HepG2 (cell line): ENCODE results near the gene FKBP10. TPM values are rescaled to one million over a fixed set of nuclear protein-coding genes. Genes with fewer than 3 reads are reported as not detected.

Experiments
- ATAC-seq: fragments of 200-7000 bp; cut with Tn5 transposase; 3 replicates; pipeline ENCODE4 v1.9.1; 2020; ENCODE audit warnings: mild to moderate bottlenecking, moderate library complexity
- BruUV-seq: library from RNA; stranded (reverse); fragments of 400-500 nt; replicated peaks from 2 replicates; lab custom pipeline; 2021; lab: Mats Ljungman, UMichigan
- CTCF ChIA-PET: fragments of 300-600 bp; formaldehyde crosslinking; extraction: SDS; loops from one replicate; lab custom pipeline; 2021; ENCODE audit warnings: low total read pairs, inconsistent platforms, low intra/inter-chr PET ratio; lab: Yijun Ruan, JAX
- POLR2A ChIA-PET: fragments of 350-600 bp; sonication (Branson Sonifier 250); formaldehyde crosslinking; loops from one replicate; lab custom pipeline; 2020; ENCODE audit warnings: antibody characterized with exemption, inconsistent platforms; lab: Yijun Ruan, JAX
- DNase-seq: peaks from one replicate; pipeline ENCODE4 v3.0.0-alpha.2; 2015; ENCODE audit warnings: low spot score
- FAIRE-seq: peaks from 3 replicates; lab custom pipeline; 2011; peaks lifted over from hg19 to GRCh38; lab: Jason Lieb, UNC
- H2AFZ ChIP-seq: one replicate; pipeline ENCODE4 v1.6.1; 2011; ENCODE audit warnings: low read length, inconsistent platforms
- H3K27ac ChIP-seq: fragments of 300-600 bp; 3 replicates; pipeline ENCODE4 v1.8.0; 2011; ENCODE audit warnings: mixed run types, mild to moderate bottlenecking, mixed read lengths, low read length, inconsistent platforms; ENCODE audit not compliant: insufficient read depth; ENCODE audit errors: extremely low read length
- H3K27me3 ChIP-seq, 2 experiments: fragments of 200-600 bp in 1 of 2; 2 replicates in 1 of 2; 3 replicates in 1 of 2; pipeline versions ENCODE4 v1.6.0 to v1.8.0; 2011; ENCODE audit warnings: low read length in 2 of 2, mild to moderate bottlenecking in 2 of 2, moderate library complexity in 2 of 2, inconsistent platforms in 1 of 2; ENCODE audit not compliant: insufficient read depth in 2 of 2, control insufficient read depth in 1 of 2
- H3K36me3 ChIP-seq, 2 experiments: fragments of 200-600 bp in 1 of 2; replicated peaks in 1 of 2; 2 replicates in 1 of 2; 3 replicates in 1 of 2; pipeline versions ENCODE4 v1.5.1 to v1.8.0; 2011; ENCODE audit warnings: low read length in 2 of 2, inconsistent platforms in 1 of 2; ENCODE audit not compliant: insufficient read depth in 2 of 2, control insufficient read depth in 1 of 2
- H3K4me1 ChIP-seq: 2 replicates; pipeline ENCODE4 v1.5.1; 2012; ENCODE audit warnings: low read length, inconsistent platforms; ENCODE audit not compliant: insufficient read depth
- H3K4me2 ChIP-seq: 2 replicates; pipeline ENCODE4 v1.6.0; 2011; ENCODE audit warnings: low read depth, low read length, inconsistent platforms
- H3K4me3 ChIP-seq, 3 experiments: fragments of 200-600 bp in 1 of 3; sonication (generic), shearing (Covaris generic) in 1 of 3; replicated peaks in 1 of 3; 2 replicates each; pipeline ENCODE4 v1.5.1; 2011 to 2016; ENCODE audit warnings: low read length in 3 of 3, inconsistent platforms in 2 of 3, low read depth in 2 of 3, mild to moderate bottlenecking in 2 of 3, control low read depth in 1 of 3, mixed read lengths in 1 of 3; ENCODE audit not compliant: insufficient read depth in 1 of 3
- H3K79me2 ChIP-seq: one replicate; pipeline ENCODE4 v1.6.1; 2011; ENCODE audit warnings: low read length, inconsistent platforms; ENCODE audit not compliant: insufficient read depth
- H3K9ac ChIP-seq: 2 replicates; pipeline ENCODE4 v1.6.0; 2011; ENCODE audit warnings: mild to moderate bottlenecking, low read depth, low read length, inconsistent platforms; ENCODE audit not compliant: insufficient read depth
- H3K9me3 ChIP-seq: 2 replicates; pipeline ENCODE4 v1.5.1; 2012; ENCODE audit warnings: mild to moderate bottlenecking, low read length
- H4K20me1 ChIP-seq: 2 replicates; pipeline ENCODE4 v1.6.0; 2011; ENCODE audit warnings: inconsistent platforms, mild to moderate bottlenecking, low read length, moderate library complexity; ENCODE audit not compliant: insufficient read depth
- MED13 ChIP-seq: sonication (generic); formaldehyde crosslinking; IDR thresholded peaks from 2 replicates; pipeline ENCODE4 v1.5.0; 2020; ENCODE audit warnings: missing genetic modification reagents
- ZMYM3 ChIP-seq: sonication (generic); formaldehyde crosslinking; IDR thresholded peaks from 2 replicates; pipeline ENCODE4 v1.5.1; 2020; ENCODE audit warnings: mild to moderate bottlenecking, missing genetic modification reagents
- ZNF121 ChIP-seq: sonication (generic); formaldehyde crosslinking; IDR thresholded peaks from 2 replicates; pipeline ENCODE4 v1.5.0; 2020; ENCODE audit warnings: mild to moderate bottlenecking, missing genetic modification reagents
- WGBS: methylation state at CpG from one replicate; pipeline ENCODE4 v1.1.6; 2017; ENCODE audit warnings: low lambda C conversion rate; 5-methylcytosine and 5-hydroxymethylcytosine counted together
- in situ Hi-C: cut with HindIII; loops from 2 replicates; pipeline ENCODE4 v1.10.0; 2017; ENCODE audit warnings: low pct_unique_long_range_greater_than_20kb; ENCODE audit not compliant: extremely low pct_ligation_motif_present
- intact Hi-C: fragments of 100-400 bp; cut with micrococcal nuclease; formaldehyde crosslinking; loops from one replicate; pipeline ENCODE4 v1.10.0; 2022; ENCODE audit not compliant: unreplicated experiment
- polyA plus RNA-seq, 8 experiments: library from polyadenylated mRNA; depleted of rRNA in 3 of 8; stranded (reverse) in 7 of 8; unstranded in 1 of 8; fragments of >200 nt; fragmentation: Illumina TruSeq in 4 of 8; extraction: Trizol in 4 of 8; gene quantifications; 2 replicates each; pipeline versions ENCODE4 v1.2.1 to v1.2.3, GENCODE V29; 2011 to 2016; ENCODE audit warnings: low read depth in 4 of 8, missing spikeins in 1 of 8, mixed read lengths in 1 of 8; ENCODE audit not compliant: insufficient read depth in 1 of 8
- total RNA-seq, 5 experiments: library from RNA; depleted of rRNA; stranded (reverse); fragments of >200 nt; fragmentation: Illumina TruSeq; extraction: Trizol; gene quantifications; 2 replicates each; pipeline ENCODE4 v1.2.3, GENCODE V29; 2016; ENCODE audit warnings: low read depth in 1 of 5
- TF ChIP-seq, protein P1 (sequence below): sonication (generic); formaldehyde crosslinking; IDR thresholded peaks from 2 replicates; pipeline ENCODE4 v1.9.0; 2021; ENCODE audit warnings: missing genetic modification reagents, borderline replicate concordance

FKBP10 gene
- total and polyA plus RNA-seq, 2 of the 13 experiments (the other 11 are each of a cell fraction or from before 2014, with no cell fraction given), result 149 to 573 TPM

DNA sequence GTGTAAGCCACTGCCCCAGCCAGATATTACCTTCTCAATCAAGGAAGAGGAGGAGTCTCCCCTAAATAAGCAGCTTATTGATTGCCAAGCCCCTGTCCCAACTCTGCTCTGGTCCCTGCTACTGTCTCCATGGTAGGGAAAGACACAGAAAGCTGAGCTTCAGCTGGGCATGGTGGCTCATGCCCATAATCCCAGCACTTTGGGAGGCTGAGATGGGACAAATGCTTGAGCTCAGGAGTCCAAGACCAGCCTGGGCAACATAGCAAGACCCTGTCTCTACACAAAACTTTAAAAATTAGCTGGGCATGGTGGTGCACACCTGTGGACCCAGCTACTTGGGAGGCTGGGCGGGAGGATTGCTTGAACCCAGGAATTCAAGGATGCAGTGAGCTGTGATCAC is 32.9 kb upstream of the FKBP10 start:
- intact Hi-C loops, result no loop called here
- no peak for ATAC-seq
- in situ Hi-C loops, result no loop called here
- Histone ChIP-seq H3K4me3 (no peak overlapping the region), H2AFZ (no peak overlapping the region), H3K27me3 (no peaks in the 10 kb centered on the region), H3K4me1 (peaks cover 49% of the 10 kb centered on the region), H3K9me3 (no peaks in the 10 kb centered on the region), H4K20me1 (peaks cover 3% of the 10 kb centered on the region), H3K79me2 (peaks cover 3% of the 10 kb centered on the region), H3K9ac (no peak overlapping the region), H3K27ac (no peak overlapping the region), H3K36me3 (no peaks in the 10 kb centered on the region; a peak in 1 of 5 replicates), H3K4me2 (no peak overlapping the region)
- 100% methylated on average over 1 of the region's 1 CpG for WGBS
- ChIA-PET POLR2A (interaction anchor here (1.4 to 2.8 kb wide), 3 partner anchors 14 to 92 kb away, joined by 3 to 14 read pairs (median 4); partner anchors contain the start of genes EIF1 and P3H4), CTCF (no interaction called here)
- TF ChIP-seq MED13 (CRISPR knock-in tag) (no peak), ZNF121 (CRISPR knock-in tag) (peak; percentile 71), ZMYM3 (CRISPR knock-in tag) (peak; percentile 42; the same call in 1 of the 2 replicates)
- TF ChIP-seq, protein P1, sequence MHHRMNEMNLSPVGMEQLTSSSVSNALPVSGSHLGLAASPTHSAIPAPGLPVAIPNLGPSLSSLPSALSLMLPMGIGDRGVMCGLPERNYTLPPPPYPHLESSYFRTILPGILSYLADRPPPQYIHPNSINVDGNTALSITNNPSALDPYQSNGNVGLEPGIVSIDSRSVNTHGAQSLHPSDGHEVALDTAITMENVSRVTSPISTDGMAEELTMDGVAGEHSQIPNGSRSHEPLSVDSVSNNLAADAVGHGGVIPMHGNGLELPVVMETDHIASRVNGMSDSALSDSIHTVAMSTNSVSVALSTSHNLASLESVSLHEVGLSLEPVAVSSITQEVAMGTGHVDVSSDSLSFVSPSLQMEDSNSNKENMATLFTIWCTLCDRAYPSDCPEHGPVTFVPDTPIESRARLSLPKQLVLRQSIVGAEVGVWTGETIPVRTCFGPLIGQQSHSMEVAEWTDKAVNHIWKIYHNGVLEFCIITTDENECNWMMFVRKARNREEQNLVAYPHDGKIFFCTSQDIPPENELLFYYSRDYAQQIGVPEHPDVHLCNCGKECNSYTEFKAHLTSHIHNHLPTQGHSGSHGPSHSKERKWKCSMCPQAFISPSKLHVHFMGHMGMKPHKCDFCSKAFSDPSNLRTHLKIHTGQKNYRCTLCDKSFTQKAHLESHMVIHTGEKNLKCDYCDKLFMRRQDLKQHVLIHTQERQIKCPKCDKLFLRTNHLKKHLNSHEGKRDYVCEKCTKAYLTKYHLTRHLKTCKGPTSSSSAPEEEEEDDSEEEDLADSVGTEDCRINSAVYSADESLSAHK (CRISPR knock-in tag), result no peak
- DNase-seq, result no peak
- no peak for FAIRE-seq
- BruUV-seq, result no TSS peak
